Breast epithelium (tissue), 4 donors: ENCODE measurements around the gene GPR183. TPM values are rescaled to one million over a fixed set of nuclear protein-coding genes. Genes with fewer than 3 reads are reported as not detected.
A peak's percentile ranks its signal among the peaks of the same experiment; 100 is the strongest.

ENCODE experiments used
- DNase-seq, 2 donors: peaks; one replicate each; pipeline ENCODE4 v3.0.0-alpha.2; 2019; ENCODE audit warnings: low spot score in 2 of 2
- H3K27ac ChIP-seq, 2 donors: fragments of 200-600 bp; sonication (generic) in 1 of 2; one replicate each; pipeline ENCODE4 v1.5.1; 2016 to 2019; ENCODE audit warnings: mild to moderate bottlenecking in 1 of 2
- H3K27me3 ChIP-seq, 2 donors: fragments of 200-600 bp; sonication (generic) in 1 of 2; one replicate each; pipeline versions ENCODE4 v1.5.1 to v1.6.0; 2017 to 2019; ENCODE audit warnings: control low read depth in 1 of 2, mild to moderate bottlenecking in 1 of 2
- H3K36me3 ChIP-seq: fragments of 200-600 bp; one replicate; pipeline ENCODE4 v1.5.1; 2019
- H3K4me1 ChIP-seq, 2 donors: fragments of 200-600 bp; sonication (generic); one replicate each; pipeline ENCODE4 v1.5.1; 2016 to 2019; ENCODE audit warnings: control low read depth in 1 of 2
- H3K4me3 ChIP-seq, 3 donors: fragments of 200-600 bp; sonication (generic); 1 replicate in 2 of 3; 2 replicates in 1 of 3; pipeline ENCODE4 v1.5.1; 2016 to 2019; ENCODE audit warnings: mild to moderate bottlenecking in 3 of 3, moderate library complexity in 2 of 3
- H3K9me3 ChIP-seq, 2 donors: fragments of 200-600 bp; sonication (generic) in 1 of 2; one replicate each; pipeline ENCODE4 v1.5.1; 2016 to 2019; ENCODE audit warnings: control low read depth in 1 of 2
- CTCF ChIP-seq, 3 donors: fragments of 450-650 bp; IDR thresholded peaks; one replicate each; pipeline ENCODE4 v1.5.1; 2016 to 2017; ENCODE audit warnings: antibody characterized with exemption in 3 of 3, mild to moderate bottlenecking in 3 of 3, moderate library complexity in 3 of 3
- POLR2A ChIP-seq: fragments of 450-650 bp; IDR thresholded peaks from one replicate; pipeline ENCODE4 v1.6.1; 2016; ENCODE audit warnings: antibody characterized with exemption, mild to moderate bottlenecking, moderate library complexity
- POLR2AphosphoS5 ChIP-seq, 3 donors: sonication (generic); formaldehyde crosslinking; IDR thresholded peaks; one replicate each; pipeline ENCODE4 v1.6.1; 2017; ENCODE audit warnings: antibody characterized with exemption in 3 of 3
- intact Hi-C: fragments of 100-400 bp; cut with DNase I; formaldehyde crosslinking; loops from one replicate; pipeline ENCODE4 v1.15.1; 2023; ENCODE audit warnings: low total_unique reads
- total RNA-seq, 3 donors: library from RNA; depleted of rRNA; stranded (reverse); fragments of >200 nt; gene quantifications; one replicate each; pipeline ENCODE4 v1.1.0, GENCODE V29; 2016

The GPR183 gene
- total RNA-seq, 3 donors from 2014 or later: 10.2 to 30.1 (median 21.4) TPM

GRCh38 chr13:99313941-99314340 is 6.7 kb upstream of the GPR183 start:
- no peak for TF ChIP-seq POLR2A
- no peak for TF ChIP-seq POLR2AphosphoS5 (IDR thresholded peaks at IDR 0.05)
- no peak for TF ChIP-seq CTCF (IDR thresholded peaks at IDR 0.05)
- Histone ChIP-seq H3K9me3 (no peaks in the 10 kb centered on the region), H3K27ac (peak overlapping the region; percentile 70 to 88), H3K4me1 (no peaks in the 10 kb centered on the region), H3K27me3 (no peaks in the 10 kb centered on the region), H3K4me3 (no peak overlapping the region), H3K36me3 (no peaks in the 10 kb centered on the region)
- intact Hi-C loops: no loop called here
- DNase-seq: no peak

DNA sequence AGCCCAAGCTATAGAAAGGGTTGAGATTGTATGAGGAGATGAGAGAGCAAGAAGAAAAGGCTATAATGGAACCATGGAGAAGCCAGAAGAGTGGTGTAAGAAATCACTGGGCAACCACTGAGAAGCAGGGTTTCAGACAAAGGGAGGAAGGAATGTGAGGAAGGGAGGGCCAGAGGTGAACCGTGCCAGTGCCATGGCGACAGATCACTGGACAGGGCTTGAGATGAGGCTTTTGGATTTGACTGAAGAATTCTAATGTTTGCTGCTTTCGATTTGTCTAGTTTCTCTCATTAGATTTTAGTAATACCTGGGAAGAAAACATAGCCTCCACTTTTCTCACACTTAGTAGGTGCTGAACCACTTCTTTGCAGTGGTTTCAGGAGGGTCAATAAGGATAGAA is 6.3 kb upstream of the GPR183 start:
- intact Hi-C loops: no loop called here
- no peak overlapping the region for H3K4me3 ChIP-seq
- no peak for TF ChIP-seq POLR2AphosphoS5 (IDR thresholded peaks at IDR 0.05)
- TF ChIP-seq CTCF (IDR thresholded peaks at IDR 0.05): no peak
- no peak for TF ChIP-seq POLR2A
- no peaks in the 10 kb centered on the region for H3K36me3 ChIP-seq
- H3K4me1 ChIP-seq: no peaks in the 10 kb centered on the region
- H3K27me3 ChIP-seq: no peaks in the 10 kb centered on the region
- DNase-seq: no peak
- no peaks in the 10 kb centered on the region for H3K9me3 ChIP-seq
- peak overlapping the region; percentile 70 to 88 for H3K27ac ChIP-seq

- Histone ChIP-seq H3K4me3 (no peak overlapping the region), H3K27me3 (no peaks in the 10 kb centered on the region), H3K27ac (peak overlapping the region; percentile 70 to 88), H3K9me3 (no peaks in the 10 kb centered on the region), H3K36me3 (no peaks in the 10 kb centered on the region), H3K4me1 (no peaks in the 10 kb centered on the region)
- TF ChIP-seq POLR2AphosphoS5 (IDR thresholded peaks at IDR 0.05) (peak; percentile 71 to 98 (median 82)), CTCF (IDR thresholded peaks at IDR 0.05) (no peak)
- intact Hi-C loops: no loop called here
- DNase-seq: peak in 1 of 2 donors; percentile 55
Measured at GRCh38 chr13:99312493-99312883, 5.3 kb upstream of the GPR183 start.

DNA sequence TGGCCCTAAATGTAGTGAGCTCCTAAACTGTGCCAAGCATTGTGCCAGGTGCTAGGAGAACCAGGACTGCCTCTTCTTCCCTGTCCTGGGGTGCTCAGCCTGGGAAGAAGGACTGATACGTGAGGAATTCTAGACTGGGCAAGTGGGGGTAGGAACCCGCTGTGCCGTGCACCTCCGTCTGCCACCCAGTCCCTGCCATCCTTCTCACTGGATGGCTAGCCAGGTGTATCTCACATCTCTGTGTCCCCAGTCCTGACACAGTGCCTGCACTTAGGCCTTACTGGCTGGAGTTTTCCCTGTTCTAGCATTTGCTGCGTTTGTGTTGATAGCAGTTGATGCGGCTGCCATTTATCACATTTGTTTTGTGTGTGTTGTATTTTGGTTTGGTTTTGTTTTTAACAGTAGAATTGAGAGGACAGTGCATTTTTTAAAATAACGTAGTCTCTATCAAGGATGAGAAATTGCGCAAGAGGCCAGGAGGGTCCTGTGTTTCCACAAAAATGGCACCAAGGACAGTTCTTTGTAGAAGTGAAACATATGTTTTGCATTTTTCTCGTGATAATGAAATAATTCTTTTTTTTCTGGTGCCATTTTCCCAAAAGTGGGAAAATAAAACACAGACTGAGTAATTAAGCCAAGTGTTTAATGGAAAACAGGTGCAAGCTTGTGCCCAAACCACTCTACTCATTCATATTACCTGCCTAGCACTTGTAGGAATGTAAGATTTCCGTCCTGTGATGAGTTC is 4.7 kb upstream of the GPR183 start:
- Histone ChIP-seq H3K4me1 (no peaks in the 10 kb centered on the region), H3K27me3 (no peaks in the 10 kb centered on the region), H3K27ac (peak overlapping the region; percentile 70 to 88), H3K9me3 (no peaks in the 10 kb centered on the region), H3K36me3 (no peaks in the 10 kb centered on the region), H3K4me3 (no peak overlapping the region)
- DNase-seq: no peak
- intact Hi-C loops: no loop called here
- no peak for TF ChIP-seq CTCF (IDR thresholded peaks at IDR 0.05)
- TF ChIP-seq POLR2A: no peak
- TF ChIP-seq POLR2AphosphoS5 (IDR thresholded peaks at IDR 0.05): no peak

- H3K4me3 ChIP-seq: no peak overlapping the region
- intact Hi-C loops: no loop called here
- TF ChIP-seq POLR2AphosphoS5 (IDR thresholded peaks at IDR 0.05): no peak
- no peak for TF ChIP-seq CTCF (IDR thresholded peaks at IDR 0.05)
- no peak for TF ChIP-seq POLR2A
- no peaks in the 10 kb centered on the region for H3K4me1 ChIP-seq
- no peaks in the 10 kb centered on the region for H3K36me3 ChIP-seq
- no peak for DNase-seq
- H3K9me3 ChIP-seq: no peaks in the 10 kb centered on the region
- H3K27ac ChIP-seq: peak overlapping the region; percentile 70 to 88
- no peaks in the 10 kb centered on the region for H3K27me3 ChIP-seq
Measured at GRCh38 chr13:99311137-99311536, 3.9 kb upstream of the GPR183 start.
